WTC11 (cell line): ENCODE measurements around the gene C1QTNF6. TPM values are rescaled to one million over a fixed set of nuclear protein-coding genes. Genes with fewer than 3 reads are reported as not detected.
A peak's percentile ranks its signal among the peaks of the same experiment; 100 is the strongest.

Experiments
- ATAC-seq: fragments of 200-7000 bp; cut with Tn5 transposase; 2 replicates; pipeline ENCODE4 v1.10.0; 2021; ENCODE audit warnings: mild to moderate bottlenecking, moderate library complexity
- CTCF ChIA-PET: fragments of 300-600 bp; sonication (Branson Sonifier 250); formaldehyde crosslinking; loops from one replicate; lab custom pipeline; 2021; ENCODE audit warnings: antibody characterized with exemption; lab: Charles Lee
- POLR2A ChIA-PET: fragments of 350-600 bp; sonication (Branson Sonifier 250); formaldehyde crosslinking; loops from one replicate; lab custom pipeline; 2021; ENCODE audit warnings: antibody characterized with exemption; lab: Charles Lee
- DNase-seq: peaks from one replicate; pipeline ENCODE4 v3.0.0; 2021; ENCODE audit warnings: low spot score
- H3K27ac Mint-ChIP-seq: 2 replicates; pipeline ENCODE4 v1.8.0; 2021; ENCODE audit warnings: mixed read lengths
- H3K27me3 Mint-ChIP-seq: 2 replicates; pipeline ENCODE4 v1.8.0; 2021; ENCODE audit warnings: low read depth, mild to moderate bottlenecking, moderate library complexity, mixed read lengths
- H3K36me3 Mint-ChIP-seq: 2 replicates; pipeline ENCODE4 v1.8.0; 2021; ENCODE audit warnings: mixed read lengths
- H3K4me1 Mint-ChIP-seq: 2 replicates; pipeline ENCODE4 v1.8.0; 2022; ENCODE audit warnings: mixed read lengths
- H3K4me3 Mint-ChIP-seq: 2 replicates; pipeline ENCODE4 v1.8.0; 2021; ENCODE audit warnings: mild to moderate bottlenecking, moderate library complexity, mixed read lengths
- H3K9me3 Mint-ChIP-seq: 2 replicates; pipeline ENCODE4 v1.8.0; 2021; ENCODE audit warnings: mixed read lengths
- CREM ChIP-seq: sonication (generic); formaldehyde crosslinking; IDR thresholded peaks from 2 replicates; pipeline ENCODE4 v1.8.1; 2022; ENCODE audit warnings: mild to moderate bottlenecking, missing genetic modification reagents, moderate library complexity
- FOXJ3 ChIP-seq: sonication (generic); formaldehyde crosslinking; IDR thresholded peaks from 2 replicates; pipeline ENCODE4 v1.9.0; 2021; ENCODE audit warnings: missing genetic modification reagents, mild to moderate bottlenecking, borderline replicate concordance
- FOXK1 ChIP-seq: sonication (generic); formaldehyde crosslinking; IDR thresholded peaks from 2 replicates; pipeline ENCODE4 v1.8.0; 2022; ENCODE audit warnings: mild to moderate bottlenecking, moderate library complexity, missing genetic modification reagents
- IRF1 ChIP-seq: sonication (generic); formaldehyde crosslinking; IDR thresholded peaks from 2 replicates; pipeline ENCODE4 v1.8.0; 2023; ENCODE audit warnings: missing genetic modification reagents
- JAZF1 ChIP-seq: fragments of 250-450 bp; sonication (Bioruptor Pico); IDR thresholded peaks from 2 replicates; pipeline ENCODE4 v1.9.0; 2021; ENCODE audit warnings: moderate library complexity, mild to moderate bottlenecking, inconsistent platforms
- KAT7 ChIP-seq: sonication (generic); formaldehyde crosslinking; IDR thresholded peaks from 2 replicates; pipeline ENCODE4 v1.8.1; 2023; ENCODE audit warnings: missing genetic modification reagents, mild to moderate bottlenecking, borderline replicate concordance
- MYBL2 ChIP-seq: sonication (generic); formaldehyde crosslinking; IDR thresholded peaks from 2 replicates; pipeline ENCODE4 v1.8.1; 2023; ENCODE audit warnings: mild to moderate bottlenecking, moderate library complexity, missing genetic modification reagents
- NFE2L1 ChIP-seq: sonication (generic); formaldehyde crosslinking; IDR thresholded peaks from 2 replicates; pipeline ENCODE4 v1.8.1; 2023; ENCODE audit warnings: missing genetic modification reagents
- PRDM15 ChIP-seq: sonication (generic); formaldehyde crosslinking; IDR thresholded peaks from 2 replicates; pipeline ENCODE4 v1.8.0; 2022; ENCODE audit warnings: missing genetic modification reagents
- ZNF138 ChIP-seq: sonication (generic); formaldehyde crosslinking; conservative IDR thresholded peaks from 2 replicates; pipeline ENCODE4 v1.8.1; 2022; ENCODE audit warnings: mild to moderate bottlenecking, moderate library complexity, missing genetic modification reagents
- ZNF281 ChIP-seq: sonication (generic); formaldehyde crosslinking; IDR thresholded peaks from 2 replicates; pipeline ENCODE4 v1.8.0; 2023; ENCODE audit warnings: mild to moderate bottlenecking, missing genetic modification reagents
- ZNF317 ChIP-seq: sonication (generic); formaldehyde crosslinking; IDR thresholded peaks from 2 replicates; pipeline ENCODE4 v1.8.1; 2023; ENCODE audit warnings: low read depth, mild to moderate bottlenecking, moderate library complexity, missing genetic modification reagents, borderline replicate concordance
- ZSCAN18 ChIP-seq: fragments of 250-450 bp; sonication (Bioruptor Pico); IDR thresholded peaks from 2 replicates; pipeline ENCODE4 v2.1.2; 2022; ENCODE audit warnings: mild to moderate bottlenecking, moderate library complexity
- total RNA-seq: library from RNA; stranded (reverse); gene quantifications from 3 replicates; pipeline ENCODE4 v1.2.3, GENCODE V29; 2021
- TF ChIP-seq, protein P1 (sequence below): sonication (generic); formaldehyde crosslinking; IDR thresholded peaks from 2 replicates; pipeline ENCODE4 v1.8.0; 2022; ENCODE audit warnings: mild to moderate bottlenecking, missing genetic modification reagents
- TF ChIP-seq, protein P2 (sequence below): sonication (generic); formaldehyde crosslinking; IDR thresholded peaks from 2 replicates; pipeline ENCODE4 v1.8.0; 2022; ENCODE audit warnings: mild to moderate bottlenecking, missing genetic modification reagents
- TF ChIP-seq, protein P3 (sequence below): sonication (generic); formaldehyde crosslinking; IDR thresholded peaks from 2 replicates; pipeline ENCODE4 v1.8.0; 2023; ENCODE audit warnings: missing genetic modification reagents, mild to moderate bottlenecking, borderline replicate concordance
- TF ChIP-seq, protein P4 (sequence below): fragments of 200-600 bp; IDR thresholded peaks from 2 replicates; pipeline ENCODE4 v1.8.0; 2022; ENCODE audit warnings: antibody characterized with exemption

The C1QTNF6 gene
- total RNA-seq, 1 experiment from 2014 or later, result 5.9 TPM

- TF ChIP-seq PRDM15 (CRISPR knock-in tag), result no peak
- no peak for TF ChIP-seq IRF1 (CRISPR knock-in tag)
Measured at GRCh38 chr22:37169947-37170688, 17.9 kb downstream of the C1QTNF6 start (continued).

GRCh38 chr22:37169406-37169805 lies 18.6 kb downstream of the C1QTNF6 start:
- Mint-ChIP-seq H3K36me3 (no peaks in the 10 kb centered on the region), H3K4me1 (peaks cover 31% of the 10 kb centered on the region), H3K27me3 (peaks cover 7% of the 10 kb centered on the region), H3K9me3 (no peaks in the 10 kb centered on the region), H3K4me3 (no peak overlapping the region), H3K27ac (no peak overlapping the region)
- ChIA-PET POLR2A (no interaction called here), CTCF (no interaction called here)
- peak; percentile 3 for DNase-seq
- ATAC-seq, result no peak
- TF ChIP-seq, protein P1, sequence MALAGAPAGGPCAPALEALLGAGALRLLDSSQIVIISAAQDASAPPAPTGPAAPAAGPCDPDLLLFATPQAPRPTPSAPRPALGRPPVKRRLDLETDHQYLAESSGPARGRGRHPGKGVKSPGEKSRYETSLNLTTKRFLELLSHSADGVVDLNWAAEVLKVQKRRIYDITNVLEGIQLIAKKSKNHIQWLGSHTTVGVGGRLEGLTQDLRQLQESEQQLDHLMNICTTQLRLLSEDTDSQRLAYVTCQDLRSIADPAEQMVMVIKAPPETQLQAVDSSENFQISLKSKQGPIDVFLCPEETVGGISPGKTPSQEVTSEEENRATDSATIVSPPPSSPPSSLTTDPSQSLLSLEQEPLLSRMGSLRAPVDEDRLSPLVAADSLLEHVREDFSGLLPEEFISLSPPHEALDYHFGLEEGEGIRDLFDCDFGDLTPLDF (CRISPR knock-in tag), result no peak
- TF ChIP-seq FOXK1 (CRISPR knock-in tag), result no peak
- no peak for TF ChIP-seq NFE2L1
- TF ChIP-seq ZNF138, result no peak
- TF ChIP-seq CREM (CRISPR knock-in tag), result no peak
- no peak for TF ChIP-seq MYBL2
- no peak for TF ChIP-seq ZSCAN18
- no peak for TF ChIP-seq JAZF1 (CRISPR knock-in tag)
- TF ChIP-seq ZNF317 (CRISPR knock-in tag), result no peak
- TF ChIP-seq FOXJ3 (CRISPR knock-in tag), result no peak
- no peak for TF ChIP-seq KAT7
- TF ChIP-seq, protein P2, sequence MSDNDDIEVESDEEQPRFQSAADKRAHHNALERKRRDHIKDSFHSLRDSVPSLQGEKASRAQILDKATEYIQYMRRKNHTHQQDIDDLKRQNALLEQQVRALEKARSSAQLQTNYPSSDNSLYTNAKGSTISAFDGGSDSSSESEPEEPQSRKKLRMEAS, result no peak
- TF ChIP-seq, protein P3, sequence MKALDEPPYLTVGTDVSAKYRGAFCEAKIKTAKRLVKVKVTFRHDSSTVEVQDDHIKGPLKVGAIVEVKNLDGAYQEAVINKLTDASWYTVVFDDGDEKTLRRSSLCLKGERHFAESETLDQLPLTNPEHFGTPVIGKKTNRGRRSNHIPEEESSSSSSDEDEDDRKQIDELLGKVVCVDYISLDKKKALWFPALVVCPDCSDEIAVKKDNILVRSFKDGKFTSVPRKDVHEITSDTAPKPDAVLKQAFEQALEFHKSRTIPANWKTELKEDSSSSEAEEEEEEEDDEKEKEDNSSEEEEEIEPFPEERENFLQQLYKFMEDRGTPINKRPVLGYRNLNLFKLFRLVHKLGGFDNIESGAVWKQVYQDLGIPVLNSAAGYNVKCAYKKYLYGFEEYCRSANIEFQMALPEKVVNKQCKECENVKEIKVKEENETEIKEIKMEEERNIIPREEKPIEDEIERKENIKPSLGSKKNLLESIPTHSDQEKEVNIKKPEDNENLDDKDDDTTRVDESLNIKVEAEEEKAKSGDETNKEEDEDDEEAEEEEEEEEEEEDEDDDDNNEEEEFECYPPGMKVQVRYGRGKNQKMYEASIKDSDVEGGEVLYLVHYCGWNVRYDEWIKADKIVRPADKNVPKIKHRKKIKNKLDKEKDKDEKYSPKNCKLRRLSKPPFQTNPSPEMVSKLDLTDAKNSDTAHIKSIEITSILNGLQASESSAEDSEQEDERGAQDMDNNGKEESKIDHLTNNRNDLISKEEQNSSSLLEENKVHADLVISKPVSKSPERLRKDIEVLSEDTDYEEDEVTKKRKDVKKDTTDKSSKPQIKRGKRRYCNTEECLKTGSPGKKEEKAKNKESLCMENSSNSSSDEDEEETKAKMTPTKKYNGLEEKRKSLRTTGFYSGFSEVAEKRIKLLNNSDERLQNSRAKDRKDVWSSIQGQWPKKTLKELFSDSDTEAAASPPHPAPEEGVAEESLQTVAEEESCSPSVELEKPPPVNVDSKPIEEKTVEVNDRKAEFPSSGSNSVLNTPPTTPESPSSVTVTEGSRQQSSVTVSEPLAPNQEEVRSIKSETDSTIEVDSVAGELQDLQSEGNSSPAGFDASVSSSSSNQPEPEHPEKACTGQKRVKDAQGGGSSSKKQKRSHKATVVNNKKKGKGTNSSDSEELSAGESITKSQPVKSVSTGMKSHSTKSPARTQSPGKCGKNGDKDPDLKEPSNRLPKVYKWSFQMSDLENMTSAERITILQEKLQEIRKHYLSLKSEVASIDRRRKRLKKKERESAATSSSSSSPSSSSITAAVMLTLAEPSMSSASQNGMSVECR (CRISPR knock-in tag), result no peak
- TF ChIP-seq ZNF281 (CRISPR knock-in tag), result no peak
- TF ChIP-seq, protein P4, sequence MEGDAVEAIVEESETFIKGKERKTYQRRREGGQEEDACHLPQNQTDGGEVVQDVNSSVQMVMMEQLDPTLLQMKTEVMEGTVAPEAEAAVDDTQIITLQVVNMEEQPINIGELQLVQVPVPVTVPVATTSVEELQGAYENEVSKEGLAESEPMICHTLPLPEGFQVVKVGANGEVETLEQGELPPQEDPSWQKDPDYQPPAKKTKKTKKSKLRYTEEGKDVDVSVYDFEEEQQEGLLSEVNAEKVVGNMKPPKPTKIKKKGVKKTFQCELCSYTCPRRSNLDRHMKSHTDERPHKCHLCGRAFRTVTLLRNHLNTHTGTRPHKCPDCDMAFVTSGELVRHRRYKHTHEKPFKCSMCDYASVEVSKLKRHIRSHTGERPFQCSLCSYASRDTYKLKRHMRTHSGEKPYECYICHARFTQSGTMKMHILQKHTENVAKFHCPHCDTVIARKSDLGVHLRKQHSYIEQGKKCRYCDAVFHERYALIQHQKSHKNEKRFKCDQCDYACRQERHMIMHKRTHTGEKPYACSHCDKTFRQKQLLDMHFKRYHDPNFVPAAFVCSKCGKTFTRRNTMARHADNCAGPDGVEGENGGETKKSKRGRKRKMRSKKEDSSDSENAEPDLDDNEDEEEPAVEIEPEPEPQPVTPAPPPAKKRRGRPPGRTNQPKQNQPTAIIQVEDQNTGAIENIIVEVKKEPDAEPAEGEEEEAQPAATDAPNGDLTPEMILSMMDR, result no peak
